Glutamatergic neuron (in vitro differentiated cells): ENCODE data around the gene ERCC2. TPM values are rescaled to one million over a fixed set of nuclear protein-coding genes. Genes with fewer than 3 reads are reported as not detected.

ENCODE experiments used
- DNase-seq: peaks from one replicate; pipeline ENCODE4 v3.0.0; 2022
- H3K27ac Mint-ChIP-seq: one replicate; pipeline ENCODE4 v1.8.0; 2020; ENCODE audit warnings: mild to moderate bottlenecking, mixed read lengths, inconsistent platforms; ENCODE audit not compliant: unreplicated experiment
- H3K27me3 Mint-ChIP-seq: one replicate; pipeline ENCODE4 v1.8.0; 2020; ENCODE audit warnings: mild to moderate bottlenecking, moderate library complexity, mixed read lengths, inconsistent platforms; ENCODE audit not compliant: unreplicated experiment
- H3K36me3 Mint-ChIP-seq: one replicate; pipeline ENCODE4 v1.8.0; 2020; ENCODE audit warnings: mild to moderate bottlenecking, mixed read lengths, inconsistent platforms; ENCODE audit not compliant: unreplicated experiment
- H3K4me1 Mint-ChIP-seq: one replicate; pipeline ENCODE4 v1.8.0; 2020; ENCODE audit warnings: mild to moderate bottlenecking, low read depth, mixed read lengths, inconsistent platforms; ENCODE audit not compliant: unreplicated experiment
- H3K4me3 Mint-ChIP-seq: one replicate; pipeline ENCODE4 v1.8.0; 2020; ENCODE audit warnings: mild to moderate bottlenecking, mixed read lengths, inconsistent platforms; ENCODE audit not compliant: unreplicated experiment
- H3K9me3 Mint-ChIP-seq: one replicate; pipeline ENCODE4 v1.8.0; 2020; ENCODE audit warnings: mild to moderate bottlenecking, moderate library complexity, mixed read lengths, inconsistent platforms; ENCODE audit not compliant: unreplicated experiment
- total RNA-seq: library from RNA; stranded (reverse); fragmentation: NEBNext Ultra II Directional; extraction: Animal tissue kit (Norgen Biotek cat#: 25700); gene quantifications from one replicate; pipeline ENCODE4 v1.2.1, GENCODE V29; 2021; ENCODE audit not compliant: unreplicated experiment
- TF ChIP-seq, protein P1 (sequence below): fragments of 200-600 bp; sonication (generic); IDR thresholded peaks from one replicate; pipeline ENCODE4 v1.5.0; 2021; ENCODE audit not compliant: partially characterized antibody, unreplicated experiment

The ERCC2 gene
- total RNA-seq, 1 donor from 2014 or later = 52.9 TPM

DNA sequence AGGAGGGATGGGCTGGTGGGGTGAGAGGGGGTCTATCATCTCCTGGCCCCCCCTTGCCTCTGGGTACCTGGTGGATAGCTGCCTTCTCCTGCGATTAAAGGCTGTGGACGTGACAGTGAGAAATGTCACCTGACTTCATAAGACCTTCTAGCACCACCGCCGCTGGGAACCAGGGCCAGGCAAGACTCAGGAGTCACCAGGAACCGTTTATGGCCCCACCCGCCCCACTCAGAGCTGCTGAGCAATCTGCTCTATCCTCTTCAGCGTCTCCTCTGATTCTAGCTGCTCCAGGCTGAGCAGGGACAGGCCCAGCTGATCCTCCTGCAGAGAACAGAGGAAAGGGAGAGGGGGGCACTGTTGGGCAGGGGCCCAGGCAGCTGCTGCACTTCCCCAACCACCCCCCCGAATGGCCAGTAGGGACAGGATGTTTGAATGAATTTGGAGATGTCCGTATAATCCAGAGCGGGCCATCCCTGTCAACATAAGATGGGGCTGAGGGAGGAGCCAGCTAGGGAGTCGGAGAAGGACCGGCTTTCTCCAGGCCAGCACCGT, 18.9 kb downstream of the ERCC2 start:
- H3K27ac Mint-ChIP-seq = no peak overlapping the region
- peaks cover 5% of the 10 kb centered on the region for H3K9me3 Mint-ChIP-seq
- peaks cover 5% of the 10 kb centered on the region for H3K36me3 Mint-ChIP-seq
- TF ChIP-seq, protein P1, sequence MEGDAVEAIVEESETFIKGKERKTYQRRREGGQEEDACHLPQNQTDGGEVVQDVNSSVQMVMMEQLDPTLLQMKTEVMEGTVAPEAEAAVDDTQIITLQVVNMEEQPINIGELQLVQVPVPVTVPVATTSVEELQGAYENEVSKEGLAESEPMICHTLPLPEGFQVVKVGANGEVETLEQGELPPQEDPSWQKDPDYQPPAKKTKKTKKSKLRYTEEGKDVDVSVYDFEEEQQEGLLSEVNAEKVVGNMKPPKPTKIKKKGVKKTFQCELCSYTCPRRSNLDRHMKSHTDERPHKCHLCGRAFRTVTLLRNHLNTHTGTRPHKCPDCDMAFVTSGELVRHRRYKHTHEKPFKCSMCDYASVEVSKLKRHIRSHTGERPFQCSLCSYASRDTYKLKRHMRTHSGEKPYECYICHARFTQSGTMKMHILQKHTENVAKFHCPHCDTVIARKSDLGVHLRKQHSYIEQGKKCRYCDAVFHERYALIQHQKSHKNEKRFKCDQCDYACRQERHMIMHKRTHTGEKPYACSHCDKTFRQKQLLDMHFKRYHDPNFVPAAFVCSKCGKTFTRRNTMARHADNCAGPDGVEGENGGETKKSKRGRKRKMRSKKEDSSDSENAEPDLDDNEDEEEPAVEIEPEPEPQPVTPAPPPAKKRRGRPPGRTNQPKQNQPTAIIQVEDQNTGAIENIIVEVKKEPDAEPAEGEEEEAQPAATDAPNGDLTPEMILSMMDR = no peak
- H3K4me1 Mint-ChIP-seq = no peaks in the 10 kb centered on the region
- H3K27me3 Mint-ChIP-seq = peaks cover 6% of the 10 kb centered on the region
- no peak overlapping the region for H3K4me3 Mint-ChIP-seq
- no peak for DNase-seq

DNA sequence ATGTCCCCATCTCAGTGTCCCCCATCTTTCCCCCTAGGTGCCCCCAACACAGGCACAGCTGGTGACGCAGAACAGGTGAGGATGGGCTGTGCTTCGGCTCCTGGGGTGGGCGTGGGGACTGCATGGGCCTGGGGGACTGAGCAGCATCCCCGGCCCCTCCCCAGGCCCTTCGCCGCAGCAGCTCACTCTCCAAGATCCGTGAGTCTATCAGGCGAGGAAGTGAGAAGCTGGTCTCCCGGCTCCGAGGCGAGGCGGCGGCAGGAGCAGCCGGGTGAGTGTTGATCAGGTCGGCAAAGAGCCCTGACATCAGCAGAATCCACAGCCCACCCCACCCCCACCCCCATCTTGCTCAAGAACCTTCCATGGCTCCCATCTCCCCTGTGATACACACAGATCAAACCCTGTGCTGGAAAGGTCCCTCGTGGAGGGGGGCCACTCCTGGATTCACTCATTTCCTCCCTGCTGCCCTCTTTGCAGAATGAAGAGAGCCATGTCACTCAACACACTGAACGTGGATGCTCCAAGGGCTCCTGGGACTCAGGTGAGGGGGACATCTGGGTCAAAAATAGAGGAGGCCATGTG, 19.8 kb downstream of the ERCC2 start:
- H3K27me3 Mint-ChIP-seq = peaks cover 8% of the 10 kb centered on the region
- H3K4me3 Mint-ChIP-seq = no peak overlapping the region
- TF ChIP-seq, protein P1 = no peak
- no peak for DNase-seq
- H3K4me1 Mint-ChIP-seq = no peaks in the 10 kb centered on the region
- peaks cover 5% of the 10 kb centered on the region for H3K36me3 Mint-ChIP-seq
- H3K9me3 Mint-ChIP-seq = peaks cover 5% of the 10 kb centered on the region
- no peak overlapping the region for H3K27ac Mint-ChIP-seq

DNA sequence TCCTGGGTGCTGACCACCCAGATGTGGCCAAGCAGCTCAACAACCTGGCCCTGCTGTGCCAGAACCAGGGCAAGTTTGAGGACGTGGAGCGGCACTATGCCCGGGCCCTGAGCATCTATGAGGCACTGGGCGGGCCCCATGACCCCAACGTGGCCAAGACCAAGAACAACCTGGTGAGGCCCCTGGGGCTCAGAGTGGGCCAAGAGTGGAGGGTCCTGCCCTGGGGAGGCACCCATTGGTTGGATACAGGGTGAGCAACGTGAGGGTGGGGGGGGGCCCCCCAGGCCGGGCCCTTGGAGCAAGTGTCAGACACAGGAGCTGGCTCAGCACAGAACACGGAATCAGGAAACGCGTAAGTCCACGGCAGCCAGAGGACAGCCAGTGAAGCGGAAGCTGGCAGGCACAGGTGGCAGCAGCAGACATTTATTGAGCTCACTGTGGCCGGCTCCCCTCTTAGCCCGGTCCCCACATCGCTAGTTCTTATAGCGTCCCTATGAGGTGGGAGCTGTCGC, 20.9 kb downstream of the ERCC2 start:
- Mint-ChIP-seq H3K9me3 (peaks cover 6% of the 10 kb centered on the region), H3K4me1 (no peaks in the 10 kb centered on the region), H3K27ac (no peak overlapping the region), H3K36me3 (peaks cover 5% of the 10 kb centered on the region), H3K4me3 (no peak overlapping the region), H3K27me3 (peaks cover 8% of the 10 kb centered on the region)
- DNase-seq = no peak
- TF ChIP-seq, protein P1 = no peak

DNA sequence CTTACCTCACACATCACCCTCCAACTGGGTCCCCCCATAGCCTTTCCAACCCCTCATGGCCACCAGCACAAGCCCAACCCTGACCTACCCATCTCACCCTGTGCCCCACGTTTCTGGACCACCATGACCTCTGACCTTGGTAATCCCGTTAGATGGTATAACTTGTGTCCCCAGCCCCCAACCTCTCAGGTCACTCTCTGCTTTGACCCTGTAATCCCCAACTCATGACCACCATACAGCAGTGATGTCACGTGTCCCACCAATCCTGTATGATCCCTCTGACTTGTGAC, 21.3 kb downstream of the ERCC2 start:
- TF ChIP-seq, protein P1 = no peak
- no peak overlapping the region for H3K27ac Mint-ChIP-seq
- peaks cover 8% of the 10 kb centered on the region for H3K9me3 Mint-ChIP-seq
- H3K36me3 Mint-ChIP-seq = peaks cover 5% of the 10 kb centered on the region
- no peak overlapping the region for H3K4me3 Mint-ChIP-seq
- DNase-seq = no peak
- H3K4me1 Mint-ChIP-seq = no peaks in the 10 kb centered on the region
- peaks cover 10% of the 10 kb centered on the region for H3K27me3 Mint-ChIP-seq

DNA sequence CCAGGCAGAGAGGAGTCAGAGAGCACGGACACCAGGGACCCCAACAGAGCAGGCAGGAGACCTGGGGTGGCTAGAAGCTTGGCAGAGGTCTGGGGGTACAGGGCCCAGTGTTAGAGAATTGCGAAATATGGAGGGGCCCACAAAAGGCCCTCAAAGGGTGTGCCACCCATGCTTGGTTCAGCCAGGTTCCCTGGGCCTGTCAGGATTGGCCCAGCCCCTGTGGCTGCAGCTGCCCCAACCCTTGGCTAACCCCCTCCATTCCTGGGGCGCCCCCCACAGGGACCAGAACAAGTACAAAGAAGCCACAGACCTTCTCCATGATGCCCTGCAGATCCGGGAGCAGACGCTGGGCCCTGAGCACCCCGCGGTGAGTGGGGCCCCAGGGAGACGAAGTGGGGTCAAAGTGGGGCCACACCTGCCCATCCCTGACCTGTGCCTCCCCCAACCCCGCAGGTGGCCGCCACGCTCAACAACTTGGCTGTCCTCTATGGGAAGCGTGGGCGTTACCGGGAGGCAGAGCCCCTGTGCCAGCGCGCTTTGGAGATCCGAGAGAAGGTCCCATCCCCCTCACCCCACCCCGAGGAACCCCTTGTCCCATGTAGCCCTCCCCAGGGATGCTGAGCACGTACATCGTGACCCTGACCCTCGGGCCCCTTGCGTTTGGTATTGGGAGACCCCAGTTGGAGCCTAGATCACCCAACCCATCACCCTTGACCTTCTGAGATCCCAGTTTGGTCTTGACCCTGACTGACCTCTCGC, 21.8 kb downstream of the ERCC2 start:
- Mint-ChIP-seq H3K27me3 (peaks cover 10% of the 10 kb centered on the region), H3K4me3 (no peak overlapping the region), H3K36me3 (peaks cover 4% of the 10 kb centered on the region), H3K27ac (no peak overlapping the region), H3K9me3 (peaks cover 8% of the 10 kb centered on the region), H3K4me1 (no peaks in the 10 kb centered on the region)
- TF ChIP-seq, protein P1 = no peak
- no peak for DNase-seq
